CD4-positive, alpha-beta T cell treated with Interleukin-15 for 4 hours (primary cell): ENCODE measurements around the gene CCNA1.

Experiments used
- DNase-seq: peaks from one replicate; pipeline ENCODE4 v3.0.0-alpha.2; 2020; ENCODE audit warnings: low spot score

Gene CCNA1

GRCh38 chr13:36432106-36432544, at the start of gene CCNA1:
Gene CCNA1, plus strand, starts transcription at chr13:36432495. Its CDS starts 562 bp downstream, at chr13:36433057.
- DNase-seq: no peak

- no peak for DNase-seq
These were observed 46.8 kb upstream of the CCNA1 start for GRCh38 chr13:36385489-36385888.

- no peak for DNase-seq
These were observed 37.0 kb upstream of the CCNA1 start for GRCh38 chr13:36395280-36395679.

GRCh38 chr13:36405151-36405550, 27.1 kb upstream of the CCNA1 start:
- DNase-seq: no peak

- no peak for DNase-seq
These were observed 19.6 kb upstream of the CCNA1 start for GRCh38 chr13:36412736-36413135.

- DNase-seq: no peak
These were observed 19.1 kb upstream of the CCNA1 start for GRCh38 chr13:36413161-36413560.

GRCh38 chr13:36414461-36414860, 17.8 kb upstream of the CCNA1 start:
- no peak for DNase-seq

GRCh38 chr13:36417331-36417730, 15.0 kb upstream of the CCNA1 start:
- DNase-seq: no peak

- no peak for DNase-seq
These were observed 14.1 kb upstream of the CCNA1 start for GRCh38 chr13:36418022-36418805.

- peak; percentile 53 for DNase-seq
These were observed 11.8 kb upstream of the CCNA1 start for GRCh38 chr13:36420437-36420891.

- DNase-seq: no peak
These were observed 10.8 kb upstream of the CCNA1 start for GRCh38 chr13:36421447-36421846.

- DNase-seq: no peak
These were observed 4.2 kb upstream of the CCNA1 start for GRCh38 chr13:36428086-36428485.

- no peak for DNase-seq
These were observed 1.8 kb upstream of the CCNA1 start for GRCh38 chr13:36430247-36431203.

GRCh38 chr13:36431204-36432105, 840 bp upstream of the CCNA1 start:
- DNase-seq: no peak

- no peak for DNase-seq
These were observed 4.5 kb downstream of the CCNA1 start for GRCh38 chr13:36436811-36437210.

- DNase-seq: no peak
These were observed 6.5 kb downstream of the CCNA1 start for GRCh38 chr13:36438594-36439483.

GRCh38 chr13:36445278-36445677, 13.0 kb downstream of the CCNA1 start:
- DNase-seq: no peak

GRCh38 chr13:36445891-36446351, 13.6 kb downstream of the CCNA1 start:
- DNase-seq: no peak

- no peak for DNase-seq
These were observed 15.2 kb downstream of the CCNA1 start for GRCh38 chr13:36447501-36447900.

- no peak for DNase-seq
These were observed 18.2 kb downstream of the CCNA1 start for GRCh38 chr13:36450534-36450933.

- no peak for DNase-seq
These were observed 21.2 kb downstream of the CCNA1 start for GRCh38 chr13:36453516-36453915.
